Keratinocyte (primary cell): ENCODE results near the gene CHMP6. TPM values are rescaled to one million over a fixed set of nuclear protein-coding genes. Genes with fewer than 3 reads are reported as not detected.

Experiments
- DNase-seq: peaks from one replicate; pipeline ENCODE4 v3.0.0-alpha.2; 2011; ENCODE audit warnings: low read depth, missing footprints, low spot score
- FAIRE-seq: peaks from 2 replicates; lab custom pipeline; 2011; peaks lifted over from hg19 to GRCh38; lab: Jason Lieb, UNC
- H2AFZ ChIP-seq: 2 replicates; pipeline ENCODE4 v1.6.0; 2012; ENCODE audit warnings: low read length, control low read depth, inconsistent platforms; ENCODE audit not compliant: control insufficient read depth
- H3K27ac ChIP-seq: 2 replicates; pipeline ENCODE4 v1.5.1; 2011; ENCODE audit warnings: low read length; ENCODE audit not compliant: control insufficient read depth, insufficient read depth
- H3K27me3 ChIP-seq: 3 replicates; pipeline ENCODE4 v1.6.0; 2011; ENCODE audit warnings: low read length; ENCODE audit not compliant: control insufficient read depth, insufficient read depth; ENCODE audit errors: extremely low read depth
- H3K36me3 ChIP-seq, 2 experiments: 2 replicates in 1 of 2; 3 replicates in 1 of 2; pipeline ENCODE4 v1.5.1; 2011; ENCODE audit warnings: low read length in 2 of 2, mild to moderate bottlenecking in 1 of 2; ENCODE audit not compliant: control insufficient read depth in 2 of 2, insufficient read depth in 2 of 2; ENCODE audit errors: extremely low read depth in 1 of 2
- H3K4me1 ChIP-seq: 3 replicates; pipeline ENCODE4 v1.5.1; 2011; ENCODE audit warnings: low read length; ENCODE audit not compliant: control insufficient read depth, insufficient read depth; ENCODE audit errors: extremely low read depth
- H3K4me2 ChIP-seq: 3 replicates; pipeline ENCODE4 v1.6.0; 2011; ENCODE audit warnings: low read depth, low read length; ENCODE audit not compliant: control insufficient read depth, insufficient read depth; ENCODE audit errors: extremely low read depth
- H3K4me3 ChIP-seq, 3 experiments: fragments of 200-600 bp in 1 of 3; sonication (generic) in 1 of 3; 2 replicates in 2 of 3; 3 replicates in 1 of 3; pipeline ENCODE4 v1.5.1; 2011 to 2016; ENCODE audit warnings: low read length in 3 of 3, mild to moderate bottlenecking in 3 of 3, control low read depth in 2 of 3, inconsistent platforms in 1 of 3, low read depth in 1 of 3, mixed read lengths in 1 of 3, mixed run types in 1 of 3, moderate library complexity in 1 of 3; ENCODE audit not compliant: control insufficient read depth in 2 of 3, insufficient read depth in 2 of 3; ENCODE audit errors: extremely low read depth in 1 of 3
- H3K79me2 ChIP-seq: 2 replicates; pipeline ENCODE4 v1.6.0; 2012; ENCODE audit warnings: low read length; ENCODE audit not compliant: control insufficient read depth, insufficient read depth
- H3K9ac ChIP-seq: 3 replicates; pipeline ENCODE4 v1.6.0; 2011; ENCODE audit warnings: low read length; ENCODE audit not compliant: control insufficient read depth, insufficient read depth; ENCODE audit errors: extremely low read depth
- H3K9me1 ChIP-seq: 3 replicates; pipeline ENCODE4 v1.6.0; 2011; ENCODE audit warnings: low read length; ENCODE audit not compliant: control insufficient read depth, insufficient read depth; ENCODE audit errors: extremely low read depth
- H3K9me3 ChIP-seq: 2 replicates; pipeline ENCODE4 v1.5.1; 2012; ENCODE audit warnings: low read depth, low read length; ENCODE audit not compliant: control insufficient read depth
- H4K20me1 ChIP-seq: 3 replicates; pipeline ENCODE4 v1.6.0; 2011; ENCODE audit warnings: low read length; ENCODE audit not compliant: control insufficient read depth, insufficient read depth; ENCODE audit errors: extremely low read depth
- CTCF ChIP-seq, 3 experiments: IDR thresholded peaks in 1 of 3; conservative IDR thresholded peaks in 1 of 3; optimal IDR thresholded peaks in 1 of 3; 2 replicates in 2 of 3; 3 replicates in 1 of 3; pipeline versions ENCODE3 to v1.5.1; 2011; ENCODE audit warnings: low read length in 3 of 3, mild to moderate bottlenecking in 3 of 3, moderate library complexity in 2 of 3, control low read depth in 1 of 3, inconsistent platforms in 1 of 3; ENCODE audit not compliant: insufficient read depth in 2 of 3; ENCODE audit errors: extremely low read depth in 1 of 3
- EZH2 ChIP-seq: IDR thresholded peaks from one replicate; pipeline ENCODE4 v1.6.1; 2012; ENCODE audit warnings: inconsistent platforms, mild to moderate bottlenecking, low read length, moderate library complexity
- dilution Hi-C: fragments of 300-500 bp; cut with MboI; formaldehyde crosslinking; loops from one replicate; pipeline ENCODE4 v1.7.0; 2020; ENCODE audit warnings: low sequenced_read_pairs; ENCODE audit not compliant: extremely low pct_ligation_motif_present
- polyA plus RNA-seq, 5 experiments: library from polyadenylated mRNA; depleted of rRNA in 3 of 5; stranded (reverse) in 3 of 5; stranded (forward) in 1 of 5; unstranded in 1 of 5; fragments of >200 nt; gene quantifications; 1 replicate in 1 of 5; 2 replicates in 3 of 5; 3 replicates in 1 of 5; pipeline versions ENCODE4 v1.2.1 to v1.2.3, GENCODE V29; 2011 to 2012; ENCODE audit warnings: missing spikeins in 2 of 5, low read depth in 1 of 5, low replicate concordance in 1 of 5

The CHMP6 gene
- polyA plus RNA-seq, 1 donor (not counting 4 experiments of a cell fraction or from before 2014, with no cell fraction given): 20.9 TPM

- no peak overlapping the region for H3K27ac ChIP-seq
- H3K4me2 ChIP-seq: no peak overlapping the region
- no peak for TF ChIP-seq EZH2
- TF ChIP-seq CTCF (optimal IDR thresholded peaks at IDR 0.05 in 1 of 3, IDR thresholded peaks at IDR 0.05 in 1 of 3, conservative IDR thresholded peaks at IDR 0.05 in 1 of 3; ENCODE audit: extremely low read depth in 1 of 3, insufficient read depth in 2 of 3, low read length in 3 of 3): no peak
- H3K9me3 ChIP-seq: no peaks in the 10 kb centered on the region
- no peaks in the 10 kb centered on the region for H3K9me1 ChIP-seq
- peaks cover 12% of the 10 kb centered on the region for H3K27me3 ChIP-seq
- H3K9ac ChIP-seq: no peak overlapping the region
- no peaks in the 10 kb centered on the region for H3K36me3 ChIP-seq
- no peaks in the 10 kb centered on the region for H4K20me1 ChIP-seq
- no peak overlapping the region for H2AFZ ChIP-seq
- no peaks in the 10 kb centered on the region for H3K4me1 ChIP-seq
- dilution Hi-C loops: no loop called here
- DNase-seq (no peak), FAIRE-seq (no peak)
- no peak overlapping the region for H3K4me3 ChIP-seq
- no peaks in the 10 kb centered on the region for H3K79me2 ChIP-seq
Observed at GRCh38 chr17:80965606-80966005, 26.0 kb upstream of the CHMP6 start.

GRCh38 chr17:80967404-80967872 lies 24.2 kb upstream of the CHMP6 start:
- H3K36me3 ChIP-seq: no peaks in the 10 kb centered on the region
- DNase-seq: no peak
- no peaks in the 10 kb centered on the region for H3K9me3 ChIP-seq
- no peak overlapping the region for H3K27ac ChIP-seq
- no peaks in the 10 kb centered on the region for H4K20me1 ChIP-seq
- no peaks in the 10 kb centered on the region for H3K9me1 ChIP-seq
- H3K79me2 ChIP-seq: no peaks in the 10 kb centered on the region
- no peak overlapping the region for H2AFZ ChIP-seq
- no peak overlapping the region for H3K9ac ChIP-seq
- H3K27me3 ChIP-seq: peaks cover 26% of the 10 kb centered on the region
- H3K4me3 ChIP-seq: no peak overlapping the region
- no peak overlapping the region for H3K4me2 ChIP-seq
- TF ChIP-seq CTCF (optimal IDR thresholded peaks at IDR 0.05 in 1 of 3, IDR thresholded peaks at IDR 0.05 in 1 of 3, conservative IDR thresholded peaks at IDR 0.05 in 1 of 3; ENCODE audit: extremely low read depth in 1 of 3, insufficient read depth in 2 of 3, low read length in 3 of 3) (no peak), EZH2 (no peak)
- H3K4me1 ChIP-seq: no peaks in the 10 kb centered on the region
- FAIRE-seq: no peak
- dilution Hi-C loops: no loop called here
